Lung (tissue), 12 donors: ENCODE data around the gene ACVR1C. TPM values are rescaled to one million over a fixed set of nuclear protein-coding genes. Genes with fewer than 3 reads are reported as not detected.

Source experiments
- ATAC-seq: fragments of 200-7000 bp; cut with Tn5 transposase; one replicate; pipeline ENCODE4 v1.9.1; 2020; ENCODE audit warnings: moderate number of reproducible peaks; ENCODE audit not compliant: insufficient read depth, low FRiP score
- DNase-seq, 3 donors: peaks; one replicate each; pipeline ENCODE4 v3.0.0-alpha.2; 2013 to 2017
- H3K27ac ChIP-seq, 2 donors: one replicate each; pipeline ENCODE4 v1.5.1; 2013; ENCODE audit warnings: mild to moderate bottlenecking in 2 of 2, moderate library complexity in 2 of 2, control low read depth in 1 of 2, inconsistent platforms in 1 of 2, low read depth in 1 of 2, low read length in 1 of 2
- H3K27me3 ChIP-seq, 3 donors: one replicate each; pipeline ENCODE4 v1.5.1; 2013; ENCODE audit warnings: low read length in 2 of 3; ENCODE audit not compliant: control insufficient read depth in 3 of 3, insufficient read depth in 3 of 3
- H3K36me3 ChIP-seq, 4 donors: one replicate each; pipeline ENCODE4 v1.5.1; 2013; ENCODE audit warnings: low read length in 4 of 4, mild to moderate bottlenecking in 1 of 4, moderate library complexity in 1 of 4; ENCODE audit not compliant: control insufficient read depth in 4 of 4, insufficient read depth in 4 of 4
- H3K4me1 ChIP-seq, 5 donors: one replicate each; pipeline ENCODE4 v1.5.1; 2013; ENCODE audit warnings: low read length in 5 of 5, mild to moderate bottlenecking in 2 of 5, moderate library complexity in 1 of 5; ENCODE audit not compliant: control insufficient read depth in 5 of 5, insufficient read depth in 5 of 5
- H3K4me3 ChIP-seq: one replicate; pipeline ENCODE4 v1.5.1; 2013; ENCODE audit warnings: mild to moderate bottlenecking, control low read depth, moderate library complexity
- H3K9ac ChIP-seq, 2 donors: one replicate each; pipeline ENCODE4 v1.5.1; 2013; ENCODE audit warnings: low read length in 2 of 2, control low read depth in 1 of 2; ENCODE audit not compliant: insufficient read depth in 1 of 2
- H3K9me3 ChIP-seq, 4 donors: one replicate each; pipeline ENCODE4 v1.5.1; 2013; ENCODE audit warnings: low read length in 3 of 4, mild to moderate bottlenecking in 1 of 4, moderate library complexity in 1 of 4; ENCODE audit not compliant: control insufficient read depth in 4 of 4, insufficient read depth in 3 of 4
- WGBS, 2 donors: extraction: QIAGEN DNeasy Blood & Tissue Kit; methylation state at CpG; one replicate each; pipeline ENCODE4 v1.1.7; 2013; 5-methylcytosine and 5-hydroxymethylcytosine counted together
- polyA plus RNA-seq, 2 donors: library from polyadenylated mRNA; stranded (reverse); fragments of 200-250 nt; gene quantifications; one replicate each; pipeline ENCODE4 v1.2.1, GENCODE V29; 2013
- total RNA-seq, 2 donors: library from RNA; depleted of rRNA in 1 of 2; stranded (reverse); fragments of >200 nt in 1 of 2; gene quantifications; one replicate each; pipeline ENCODE4 v1.2.1, GENCODE V29; 2014 to 2021
- TF ChIP-seq, protein P1 (sequence below): IDR thresholded peaks from 2 replicates; pipeline ENCODE4 v1.5.1; 2012; ENCODE audit warnings: mild to moderate bottlenecking; ENCODE audit errors: control extremely low read depth, extremely low read depth
- donor health status: control.
- donor health status: control.
- donor health status: Bipolar disorder and iron deficiency.
- donor health status: healthy.
- donor health status: DM: yes; HTN: yes; CAD: no.

The ACVR1C gene
- total and polyA plus RNA-seq, 4 donors: 0.08 to 1.9 (median 0.59) TPM

DNA sequence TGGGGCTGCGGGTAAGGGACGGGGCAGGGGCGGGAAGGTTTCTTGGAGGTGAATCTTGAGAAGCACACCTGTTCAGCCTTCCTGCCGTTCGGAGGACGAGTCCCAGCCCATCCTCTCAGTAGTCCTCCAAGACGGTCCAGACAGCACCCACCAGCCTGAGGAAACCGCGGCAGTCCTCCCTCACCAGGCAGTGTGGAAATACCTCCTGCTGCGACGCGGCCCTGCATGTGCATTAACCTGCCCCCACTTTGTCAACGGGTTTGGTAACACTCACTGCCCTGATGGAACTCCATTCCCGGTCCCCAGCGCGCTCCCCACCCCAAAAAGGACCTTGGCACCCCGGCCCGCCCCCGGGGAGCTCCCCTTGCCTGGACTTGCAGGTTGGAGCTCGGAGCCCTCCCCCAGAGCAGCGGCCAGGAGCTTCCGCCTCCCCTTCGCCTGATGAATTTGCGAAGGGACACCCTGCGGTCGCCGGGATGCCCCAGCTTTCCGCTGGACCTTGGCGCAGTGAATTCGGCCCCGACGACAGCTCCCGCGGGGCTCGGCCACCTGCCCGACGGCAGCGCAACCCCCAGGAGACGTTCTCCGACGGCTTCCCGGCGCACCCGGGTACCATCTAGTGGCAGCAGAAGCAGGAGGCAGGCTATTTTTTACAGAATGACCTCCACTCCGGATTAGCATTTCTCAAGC, 31.5 kb downstream of the ACVR1C start:
- ATAC-seq: peak; percentile 69
- Histone ChIP-seq H3K4me1 (peaks cover 0 to 2% (median 0%) of the 10 kb centered on the region in 5 donors), H3K36me3 (no peaks in the 10 kb centered on the region), H3K9ac (no peak overlapping the region), H3K27me3 (peaks cover 0 to 14% (median 11%) of the 10 kb centered on the region in 3 donors), H3K9me3 (no peaks in the 10 kb centered on the region), H3K4me3 (peak overlapping the region; percentile 11), H3K27ac (no peak overlapping the region)
- WGBS, 2 donors: 20 to 22% methylated on average over 45 of the region's 45 CpGs
- peak; percentile 16 to 48 (median 37) for DNase-seq
- TF ChIP-seq, protein P1, sequence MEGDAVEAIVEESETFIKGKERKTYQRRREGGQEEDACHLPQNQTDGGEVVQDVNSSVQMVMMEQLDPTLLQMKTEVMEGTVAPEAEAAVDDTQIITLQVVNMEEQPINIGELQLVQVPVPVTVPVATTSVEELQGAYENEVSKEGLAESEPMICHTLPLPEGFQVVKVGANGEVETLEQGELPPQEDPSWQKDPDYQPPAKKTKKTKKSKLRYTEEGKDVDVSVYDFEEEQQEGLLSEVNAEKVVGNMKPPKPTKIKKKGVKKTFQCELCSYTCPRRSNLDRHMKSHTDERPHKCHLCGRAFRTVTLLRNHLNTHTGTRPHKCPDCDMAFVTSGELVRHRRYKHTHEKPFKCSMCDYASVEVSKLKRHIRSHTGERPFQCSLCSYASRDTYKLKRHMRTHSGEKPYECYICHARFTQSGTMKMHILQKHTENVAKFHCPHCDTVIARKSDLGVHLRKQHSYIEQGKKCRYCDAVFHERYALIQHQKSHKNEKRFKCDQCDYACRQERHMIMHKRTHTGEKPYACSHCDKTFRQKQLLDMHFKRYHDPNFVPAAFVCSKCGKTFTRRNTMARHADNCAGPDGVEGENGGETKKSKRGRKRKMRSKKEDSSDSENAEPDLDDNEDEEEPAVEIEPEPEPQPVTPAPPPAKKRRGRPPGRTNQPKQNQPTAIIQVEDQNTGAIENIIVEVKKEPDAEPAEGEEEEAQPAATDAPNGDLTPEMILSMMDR: no peak

DNA sequence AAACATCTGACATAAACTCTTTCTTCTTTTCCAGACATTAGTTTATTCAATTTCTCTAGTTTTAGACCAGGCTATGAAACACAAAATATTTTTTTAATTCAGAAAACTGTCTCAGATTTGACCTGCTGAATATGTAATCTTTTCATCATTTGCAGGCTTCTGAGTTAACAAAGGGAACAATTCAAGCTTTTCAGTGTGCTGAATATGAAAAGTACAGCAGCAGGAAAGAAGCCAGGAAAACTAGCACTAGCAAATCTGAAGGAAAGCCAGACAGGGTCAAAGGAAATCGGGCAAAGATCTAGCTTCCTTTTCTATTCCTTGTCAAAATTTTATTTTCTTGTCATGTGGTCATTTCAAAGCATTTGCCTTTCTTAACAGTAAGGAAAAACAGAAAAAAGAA, 35.3 kb downstream of the ACVR1C start:
- no peak overlapping the region for H3K9ac ChIP-seq

DNA sequence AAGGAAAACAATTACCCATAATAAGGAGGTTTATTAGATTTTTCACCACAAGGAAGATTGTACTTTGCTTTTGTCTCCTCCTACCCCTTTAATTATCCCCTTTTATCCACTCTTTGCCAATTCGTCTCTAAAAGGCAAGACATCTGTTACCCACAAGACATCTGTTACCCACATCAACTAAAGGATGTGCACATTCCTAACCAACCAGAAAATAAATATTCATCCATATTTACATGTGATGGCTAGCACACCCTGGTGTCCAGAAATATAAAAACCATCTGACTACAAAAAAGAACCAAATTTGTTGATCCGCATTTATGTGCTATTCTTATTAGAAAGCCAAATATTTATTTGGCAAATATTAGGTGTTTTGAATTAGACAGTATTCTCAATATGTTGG, 35.7 kb downstream of the ACVR1C start:
- H3K27me3 ChIP-seq: peaks cover 0 to 11% (median 9%) of the 10 kb centered on the region in 3 donors
- TF ChIP-seq, protein P1: no peak
- WGBS, 2 donors: 54 to 62% methylated on average over 2 of the region's 2 CpGs
- H3K4me3 ChIP-seq: no peak overlapping the region
- DNase-seq: peak in 1 of 3 donors; percentile 3
- no peaks in the 10 kb centered on the region for H3K9me3 ChIP-seq
- H3K27ac ChIP-seq: no peak overlapping the region
- no peak for ATAC-seq
- H3K36me3 ChIP-seq: no peaks in the 10 kb centered on the region
- peaks cover 0 to 2% (median 0%) of the 10 kb centered on the region in 5 donors for H3K4me1 ChIP-seq
- H3K9ac ChIP-seq: no peak overlapping the region

More for the DNA sequence above, 35.3 kb downstream of the ACVR1C start:
- no peak for ATAC-seq
- WGBS, 2 donors: 29 to 30% methylated on average over 1 of the region's 1 CpG
- H3K36me3 ChIP-seq: no peaks in the 10 kb centered on the region
- H3K9me3 ChIP-seq: no peaks in the 10 kb centered on the region
- no peak overlapping the region for H3K4me3 ChIP-seq
- no peak overlapping the region for H3K27ac ChIP-seq
- DNase-seq: no peak
- TF ChIP-seq, protein P1: no peak
- peaks cover 0 to 2% (median 0%) of the 10 kb centered on the region in 5 donors for H3K4me1 ChIP-seq
- peaks cover 0 to 11% (median 10%) of the 10 kb centered on the region in 3 donors for H3K27me3 ChIP-seq

DNA sequence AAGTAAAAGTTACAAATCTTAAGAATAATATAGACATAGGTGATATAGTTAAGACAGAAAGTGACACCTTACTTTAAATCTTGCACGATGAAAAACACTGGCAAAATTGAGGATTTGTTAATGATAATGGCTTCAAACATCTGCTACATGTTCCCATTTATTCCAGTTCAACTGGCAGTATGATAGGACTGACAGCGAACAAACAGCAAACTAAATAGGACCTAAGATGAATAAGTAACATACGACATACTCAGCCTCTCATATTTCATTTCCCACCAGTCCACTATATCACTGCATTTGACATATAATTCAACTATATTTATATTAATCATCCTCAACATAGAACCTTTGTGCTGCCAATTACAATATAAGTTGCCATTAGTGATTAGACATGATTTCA, 36.3 kb downstream of the ACVR1C start:
- no peaks in the 10 kb centered on the region for H3K36me3 ChIP-seq
- no peak for ATAC-seq
- no peak overlapping the region for H3K27ac ChIP-seq
- H3K4me3 ChIP-seq: no peak overlapping the region
- H3K27me3 ChIP-seq: peaks cover 0 to 11% (median 4%) of the 10 kb centered on the region in 3 donors
- TF ChIP-seq, protein P1: no peak
- 85 to 95% methylated on average over 3 of the region's 3 CpGs for WGBS, 2 donors
- no peak overlapping the region for H3K9ac ChIP-seq
- no peak for DNase-seq
- peaks cover 0 to 2% (median 0%) of the 10 kb centered on the region in 5 donors for H3K4me1 ChIP-seq
- no peaks in the 10 kb centered on the region for H3K9me3 ChIP-seq
